B cell (primary cell): ENCODE data around the gene RTBDN.

ENCODE experiments used
- CTCF ChIP-seq: fragments of 200-600 bp; IDR thresholded peaks from one replicate; pipeline ENCODE4 v1.8.0; 2022; ENCODE audit warnings: antibody characterized with exemption, mild to moderate bottlenecking
- EZH2 ChIP-seq: IDR thresholded peaks from 2 replicates; pipeline ENCODE4 v1.6.1; 2012; ENCODE audit warnings: borderline replicate concordance, low read depth, mild to moderate bottlenecking, moderate library complexity, low read length; ENCODE audit not compliant: insufficient read depth, poor library complexity, severe bottlenecking

- no peak for TF ChIP-seq CTCF
- no peak for TF ChIP-seq EZH2
Measured at GRCh38 chr19:12873891-12874745, 39.7 kb upstream of the RTBDN start.
